GM20000 (cell line): ENCODE measurements around the gene KAZN.

Experiments used
- DNase-seq: peaks from one replicate; pipeline ENCODE4 v3.0.0; 2012; ENCODE audit warnings: low spot score
- CTCF ChIP-seq: IDR thresholded peaks from 2 replicates; pipeline ENCODE4 v1.5.1; 2012; ENCODE audit warnings: mild to moderate bottlenecking, control low read depth; ENCODE audit errors: extremely low read depth, missing control alignments

Gene KAZN

GRCh38 chr1:14952626-14953314 is 354.3 kb downstream of the KAZN start:
- DNase-seq, result no peak
- TF ChIP-seq CTCF, result no peak

GRCh38 chr1:14954210-14954609 is 355.7 kb downstream of the KAZN start:
- TF ChIP-seq CTCF, result no peak
- DNase-seq, result no peak

GRCh38 chr1:14954930-14955329 is 356.4 kb downstream of the KAZN start:
- no peak for DNase-seq
- no peak for TF ChIP-seq CTCF

GRCh38 chr1:14955402-14955801 is 356.9 kb downstream of the KAZN start:
- no peak for DNase-seq
- no peak for TF ChIP-seq CTCF

GRCh38 chr1:14955976-14956375 is 357.5 kb downstream of the KAZN start:
- DNase-seq, result no peak
- no peak for TF ChIP-seq CTCF

- DNase-seq, result no peak
- no peak for TF ChIP-seq CTCF
These were observed 358.2 kb downstream of the KAZN start for GRCh38 chr1:14956579-14957195.

GRCh38 chr1:14957375-14958098 is 359.1 kb downstream of the KAZN start:
- DNase-seq, result no peak
- TF ChIP-seq CTCF, result no peak
